Smooth muscle cell (in vitro differentiated cells): ENCODE data around the gene GABRR2. TPM values are rescaled to one million over a fixed set of nuclear protein-coding genes. Genes with fewer than 3 reads are reported as not detected.

Experiments
- DNase-seq: peaks from one replicate; lab custom pipeline; 2025; ENCODE audit not compliant: unreplicated experiment; lab: John Stamatoyannopoulos, UW
- H2AFZ ChIP-seq: fragments of 200-600 bp; sonication (generic); 2 replicates; pipeline ENCODE4 v1.6.0; 2016; ENCODE audit warnings: antibody characterized with exemption, low read depth, mild to moderate bottlenecking
- H3F3A ChIP-seq: fragments of 200-600 bp; sonication (generic); 2 replicates; pipeline ENCODE4 v1.6.0; 2017; ENCODE audit warnings: antibody characterized with exemption, low read depth
- H3K27ac ChIP-seq: fragments of 200-600 bp; sonication (generic); 2 replicates; pipeline ENCODE4 v1.5.1; 2016; ENCODE audit warnings: low read depth, mild to moderate bottlenecking
- H3K27me3 ChIP-seq: fragments of 200-600 bp; sonication (generic); 2 replicates; pipeline ENCODE4 v1.6.1; 2016; ENCODE audit warnings: low read depth, mild to moderate bottlenecking
- H3K36me3 ChIP-seq: fragments of 200-600 bp; sonication (generic); 2 replicates; pipeline ENCODE4 v1.5.1; 2016; ENCODE audit warnings: low read depth
- H3K4me1 ChIP-seq: fragments of 200-600 bp; sonication (generic); 2 replicates; pipeline ENCODE4 v1.5.1; 2016; ENCODE audit warnings: low read depth
- H3K4me2 ChIP-seq: fragments of 200-600 bp; sonication (generic); 2 replicates; pipeline ENCODE4 v1.6.0; 2016; ENCODE audit warnings: mild to moderate bottlenecking
- H3K4me3 ChIP-seq: fragments of 200-600 bp; sonication (generic); 2 replicates; pipeline ENCODE4 v1.5.1; 2016; ENCODE audit warnings: mild to moderate bottlenecking
- H3K79me2 ChIP-seq: fragments of 200-600 bp; sonication (generic); 2 replicates; pipeline ENCODE4 v1.6.0; 2016; ENCODE audit warnings: low read depth, mild to moderate bottlenecking
- H3K9ac ChIP-seq: fragments of 200-600 bp; sonication (generic); 2 replicates; pipeline ENCODE4 v1.6.0; 2016; ENCODE audit warnings: low read depth
- H3K9me3 ChIP-seq: fragments of 200-600 bp; sonication (generic); replicated peaks from 2 replicates; pipeline ENCODE4 v1.5.1; 2016; ENCODE audit warnings: low read depth
- H4K20me1 ChIP-seq: fragments of 200-600 bp; sonication (generic); 2 replicates; pipeline ENCODE4 v1.6.0; 2016; ENCODE audit warnings: low read depth
- CTCF ChIP-seq: fragments of 200-600 bp; sonication (generic); IDR thresholded peaks from 2 replicates; pipeline ENCODE4 v1.5.1; 2017; ENCODE audit warnings: borderline replicate concordance, mild to moderate bottlenecking, antibody characterized with exemption; ENCODE audit not compliant: insufficient read depth, poor library complexity, severe bottlenecking
- WGBS: methylation state at CpG from one replicate; pipeline ENCODE4 v1.1.7; 2016; ENCODE audit warnings: low lambda C conversion rate; 5-methylcytosine and 5-hydroxymethylcytosine counted together
- polyA plus RNA-seq: library from polyadenylated mRNA; unstranded; fragments of >200 nt; fragmentation: Nextera tagmentation; extraction: Ambion mirVana; gene quantifications from 2 replicates; pipeline ENCODE4 v1.2.1, GENCODE V29; 2016
- total RNA-seq: library from RNA; depleted of rRNA; stranded (reverse); fragments of >200 nt; gene quantifications from 2 replicates; pipeline ENCODE4 v1.2.3, GENCODE V29; 2014

The GABRR2 gene
- total and polyA plus RNA-seq, 2 experiments from 2014 or later = 0.24 to 3.2 TPM

GRCh38 chr6:89284081-89284480 is 31.0 kb downstream of the GABRR2 start:
- DNase-seq = no peak
- H3K4me2 ChIP-seq = no peak overlapping the region

GRCh38 chr6:89282749-89283148 is 32.4 kb downstream of the GABRR2 start:
- no peak for TF ChIP-seq CTCF
- 94% methylated on average over 9 of the region's 9 CpGs for WGBS
- H3K9ac ChIP-seq = no peak overlapping the region
- H3K4me1 ChIP-seq = no peaks in the 10 kb centered on the region
- H2AFZ ChIP-seq = no peak overlapping the region
- no peaks in the 10 kb centered on the region for H3K9me3 ChIP-seq
- no peak overlapping the region for H3K4me3 ChIP-seq
- H3K27ac ChIP-seq = no peak overlapping the region
- no peaks in the 10 kb centered on the region for H3K36me3 ChIP-seq
- H3K79me2 ChIP-seq = no peaks in the 10 kb centered on the region
- DNase-seq = no peak
- no peaks in the 10 kb centered on the region for H3F3A ChIP-seq
- peaks cover 2% of the 10 kb centered on the region for H3K27me3 ChIP-seq
- no peaks in the 10 kb centered on the region for H4K20me1 ChIP-seq
- no peak overlapping the region for H3K4me2 ChIP-seq

More at GRCh38 chr6:89284081-89284480, 31.0 kb downstream of the GABRR2 start:
- no peak overlapping the region for H3K4me3 ChIP-seq
- WGBS = 92% methylated on average over 3 of the region's 3 CpGs
- H3K9ac ChIP-seq = no peak overlapping the region
- H4K20me1 ChIP-seq = no peaks in the 10 kb centered on the region
- TF ChIP-seq CTCF = no peak
- peaks cover 8% of the 10 kb centered on the region for H3K27me3 ChIP-seq
- H3K27ac ChIP-seq = no peak overlapping the region
- H3K9me3 ChIP-seq = no peaks in the 10 kb centered on the region
- H3K79me2 ChIP-seq = no peaks in the 10 kb centered on the region
- H3K36me3 ChIP-seq = no peaks in the 10 kb centered on the region
- H3K4me1 ChIP-seq = no peaks in the 10 kb centered on the region
- H2AFZ ChIP-seq = no peak overlapping the region
- no peaks in the 10 kb centered on the region for H3F3A ChIP-seq

- Histone ChIP-seq H3K79me2 (no peaks in the 10 kb centered on the region), H3K27me3 (no peaks in the 10 kb centered on the region), H4K20me1 (no peaks in the 10 kb centered on the region), H3K9me3 (no peaks in the 10 kb centered on the region), H3K9ac (no peak overlapping the region), H3K27ac (no peak overlapping the region), H3K36me3 (no peaks in the 10 kb centered on the region), H3K4me3 (no peak overlapping the region), H2AFZ (no peak overlapping the region), H3K4me2 (no peak overlapping the region), H3K4me1 (no peaks in the 10 kb centered on the region), H3F3A (no peaks in the 10 kb centered on the region)
- no peak for DNase-seq
- TF ChIP-seq CTCF = peak; percentile 37
- WGBS = 55% methylated on average over 10 of the region's 10 CpGs
Measured at GRCh38 chr6:89281779-89282246, 33.3 kb downstream of the GABRR2 start.

- H4K20me1 ChIP-seq = no peaks in the 10 kb centered on the region
- H3K4me1 ChIP-seq = no peaks in the 10 kb centered on the region
- TF ChIP-seq CTCF = no peak
- no peaks in the 10 kb centered on the region for H3K36me3 ChIP-seq
- H3K4me3 ChIP-seq = no peak overlapping the region
- 93% methylated on average over 9 of the region's 9 CpGs for WGBS
- H3K9me3 ChIP-seq = no peaks in the 10 kb centered on the region
- no peak for DNase-seq
- H3K4me2 ChIP-seq = no peak overlapping the region
- H2AFZ ChIP-seq = no peak overlapping the region
- H3K27ac ChIP-seq = no peak overlapping the region
- no peaks in the 10 kb centered on the region for H3K27me3 ChIP-seq
- no peaks in the 10 kb centered on the region for H3F3A ChIP-seq
- H3K79me2 ChIP-seq = no peaks in the 10 kb centered on the region
- H3K9ac ChIP-seq = no peak overlapping the region
Measured at GRCh38 chr6:89278956-89279355, 36.1 kb downstream of the GABRR2 start.
